ENCODE results near the gene THUMPD3.

Gene THUMPD3, protein sequence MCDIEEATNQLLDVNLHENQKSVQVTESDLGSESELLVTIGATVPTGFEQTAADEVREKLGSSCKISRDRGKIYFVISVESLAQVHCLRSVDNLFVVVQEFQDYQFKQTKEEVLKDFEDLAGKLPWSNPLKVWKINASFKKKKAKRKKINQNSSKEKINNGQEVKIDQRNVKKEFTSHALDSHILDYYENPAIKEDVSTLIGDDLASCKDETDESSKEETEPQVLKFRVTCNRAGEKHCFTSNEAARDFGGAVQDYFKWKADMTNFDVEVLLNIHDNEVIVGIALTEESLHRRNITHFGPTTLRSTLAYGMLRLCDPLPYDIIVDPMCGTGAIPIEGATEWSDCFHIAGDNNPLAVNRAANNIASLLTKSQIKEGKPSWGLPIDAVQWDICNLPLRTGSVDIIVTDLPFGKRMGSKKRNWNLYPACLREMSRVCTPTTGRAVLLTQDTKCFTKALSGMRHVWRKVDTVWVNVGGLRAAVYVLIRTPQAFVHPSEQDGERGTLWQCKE

DNA sequence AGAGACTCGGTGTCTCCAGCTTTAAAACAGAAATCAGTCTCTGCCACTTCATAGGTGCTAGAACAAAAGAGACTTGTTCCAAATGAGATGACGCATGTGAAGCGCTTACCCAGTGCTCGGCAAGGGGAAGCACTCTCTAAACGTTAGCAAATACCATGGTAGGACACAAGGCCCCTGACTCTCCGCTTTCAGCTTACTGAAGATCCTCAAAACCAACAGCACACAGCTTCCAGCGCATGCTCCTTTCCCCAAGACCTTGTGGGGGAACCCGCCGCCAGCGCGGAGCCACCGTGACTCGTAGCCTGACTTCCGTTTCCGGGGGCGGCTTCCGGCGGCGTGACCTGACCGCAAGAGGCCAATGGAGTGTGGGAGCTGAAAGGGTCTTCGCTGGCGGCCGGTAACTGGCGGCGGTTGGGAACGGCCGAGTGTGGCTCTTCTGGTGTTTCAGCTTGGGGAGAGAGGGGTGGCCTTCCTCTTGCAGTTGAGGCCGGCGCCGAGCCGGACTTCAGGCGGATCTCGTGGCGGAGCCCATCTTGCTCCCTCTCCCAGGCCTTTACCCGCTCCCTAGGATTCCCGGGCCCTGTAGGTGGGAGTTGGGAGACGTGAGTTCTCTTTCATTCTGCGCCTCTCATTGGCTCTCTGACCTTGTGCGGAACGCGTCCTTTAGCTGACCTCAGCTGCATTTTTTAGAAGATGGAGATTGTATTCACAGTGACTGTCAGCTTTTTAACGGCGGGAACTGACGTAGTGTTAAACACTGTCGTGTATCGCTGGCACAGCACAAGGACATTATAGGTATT is at the start of gene THUMPD3:
TSS of gene THUMPD3 (plus strand) at position 324 of the 800 bp plus-strand sequence. CDS start 2,015 bp downstream, outside the sequence.
- Histone ChIP-seq H3K9me3 (ENCODE audit: insufficient read depth, low read length) (0 out of 2 replicates have a peak, but pooled peaks cover 6% of the 10 kb centered on the region), H3K36me3 (ENCODE audit: insufficient read depth, insufficient read length, low read length) (peaks cover 52% of the 10 kb centered on the region), H3K4me3 (ENCODE audit: insufficient read length, low read depth) (peak within 1 kb of the TSS; percentile 93), H3K27me3 (ENCODE audit: insufficient read depth, insufficient read length) (no peaks in the 10 kb centered on the region), H3K9ac (ENCODE audit: insufficient read length, low read depth) (peak within 1 kb of the TSS; percentile 95), H3K4me1 (ENCODE audit: insufficient read depth, insufficient read length) (no peaks in the 10 kb centered on the region)
- DNase-seq (ENCODE audit: low read depth, low spot score): peak; percentile 93
- TF ChIP-seq YY1 (IDR thresholded peaks at IDR 0.05; ENCODE audit: insufficient read depth, insufficient read length): peak; percentile 9
- TF ChIP-seq ZNF274 (IDR thresholded peaks at IDR 0.05; ENCODE audit: low read depth, low read length): no peak

DNA sequence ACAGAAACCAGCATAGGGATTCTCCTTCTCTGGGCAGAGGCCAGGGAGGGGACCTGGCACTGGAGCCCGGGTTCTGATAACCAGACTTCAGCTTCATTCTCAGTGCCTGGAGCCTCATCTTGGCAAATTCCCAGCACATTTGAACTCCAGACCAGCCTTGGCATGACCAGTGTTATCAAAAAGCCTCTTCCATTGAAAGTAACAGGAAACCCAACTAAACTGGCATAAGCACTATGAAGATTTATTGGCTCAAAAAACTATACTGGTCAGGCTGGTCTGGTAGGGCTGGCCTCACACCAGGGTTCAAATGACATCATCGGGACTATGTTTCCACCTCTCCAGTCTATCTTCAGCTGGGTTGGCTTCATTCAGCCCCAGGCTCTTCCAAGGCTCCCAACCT is 48.1 kb upstream of the THUMPD3 start:
- no peaks in the 10 kb centered on the region for H3K9me3 ChIP-seq (ENCODE audit: insufficient read depth, low read length)
- peaks cover 9% of the 10 kb centered on the region for H3K4me1 ChIP-seq (ENCODE audit: insufficient read depth, insufficient read length)
- DNase-seq (ENCODE audit: low read depth, low spot score): no peak
- no peaks in the 10 kb centered on the region for H3K36me3 ChIP-seq (ENCODE audit: insufficient read depth, insufficient read length, low read length)
- no peaks in the 10 kb centered on the region for H3K27me3 ChIP-seq (ENCODE audit: insufficient read depth, insufficient read length)
- no peak overlapping the region for H3K4me3 ChIP-seq (ENCODE audit: insufficient read length, low read depth)
- TF ChIP-seq YY1 (IDR thresholded peaks at IDR 0.05; ENCODE audit: insufficient read depth, insufficient read length) (no peak), SUZ12 (IDR thresholded peaks at IDR 0.05; ENCODE audit: extremely low read depth, insufficient read depth, insufficient read length) (no peak), ZNF274 (IDR thresholded peaks at IDR 0.05; ENCODE audit: low read depth, low read length) (no peak)
- H3K9ac ChIP-seq (ENCODE audit: insufficient read length, low read depth): no peak overlapping the region

DNA sequence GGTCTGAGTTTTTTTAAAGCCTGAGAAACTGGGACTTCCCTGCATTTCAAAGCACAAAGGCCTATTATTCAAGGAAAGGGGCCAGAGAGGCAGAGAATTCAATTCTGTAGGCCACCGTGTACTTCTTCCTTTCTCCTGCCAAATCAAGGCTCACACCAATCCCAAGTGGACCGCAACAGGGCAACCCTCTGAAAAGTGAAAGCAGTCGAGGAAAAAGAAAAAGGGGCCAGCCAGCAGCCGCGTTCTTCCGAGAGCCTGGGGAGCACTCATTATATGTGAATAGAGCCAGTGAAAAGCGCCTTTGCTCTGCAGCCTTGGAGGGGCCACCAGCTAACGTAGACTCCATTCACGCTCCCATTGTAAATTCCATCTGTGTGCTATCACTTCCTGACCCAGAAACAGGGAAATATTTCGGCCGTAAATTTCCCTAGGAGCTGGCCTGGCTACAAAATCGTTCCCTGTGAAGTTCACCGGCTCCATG is 45.9 kb upstream of the THUMPD3 start:
- Histone ChIP-seq H3K9me3 (ENCODE audit: insufficient read depth, low read length) (no peaks in the 10 kb centered on the region), H3K9ac (ENCODE audit: insufficient read length, low read depth) (peak overlapping the region; percentile 28), H3K36me3 (ENCODE audit: insufficient read depth, insufficient read length, low read length) (no peaks in the 10 kb centered on the region), H3K4me3 (ENCODE audit: insufficient read length, low read depth) (no peak overlapping the region), H3K4me1 (ENCODE audit: insufficient read depth, insufficient read length) (peaks cover 9% of the 10 kb centered on the region), H3K27me3 (ENCODE audit: insufficient read depth, insufficient read length) (no peaks in the 10 kb centered on the region)
- peak; percentile 69 for DNase-seq (ENCODE audit: low read depth, low spot score)
- TF ChIP-seq SUZ12 (IDR thresholded peaks at IDR 0.05; ENCODE audit: extremely low read depth, insufficient read depth, insufficient read length) (no peak), ZNF274 (IDR thresholded peaks at IDR 0.05; ENCODE audit: low read depth, low read length) (no peak), YY1 (IDR thresholded peaks at IDR 0.05; ENCODE audit: insufficient read depth, insufficient read length) (no peak)

DNA sequence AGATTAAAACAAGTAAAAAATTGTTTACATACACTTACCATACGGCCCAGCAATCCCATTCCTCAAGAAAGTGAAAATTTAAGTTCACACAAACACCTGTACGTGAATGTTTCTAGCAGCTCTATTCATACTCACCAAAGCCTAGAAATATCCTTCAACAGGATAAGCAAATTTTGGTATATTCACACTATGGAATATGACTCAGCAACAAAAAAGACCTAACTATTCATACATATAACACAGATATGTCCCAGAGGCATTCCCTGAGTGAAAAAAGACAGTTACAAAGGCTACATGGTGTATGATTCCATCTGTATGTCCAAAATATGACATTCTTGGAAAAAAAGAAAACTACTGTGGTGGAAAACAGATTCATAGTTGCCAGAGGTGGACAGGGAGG is 40.1 kb upstream of the THUMPD3 start:
- Histone ChIP-seq H3K4me1 (ENCODE audit: insufficient read depth, insufficient read length) (peaks cover 4% of the 10 kb centered on the region), H3K27me3 (ENCODE audit: insufficient read depth, insufficient read length) (no peaks in the 10 kb centered on the region), H3K9ac (ENCODE audit: insufficient read length, low read depth) (no peak overlapping the region), H3K4me3 (ENCODE audit: insufficient read length, low read depth) (no peak overlapping the region), H3K36me3 (ENCODE audit: insufficient read depth, insufficient read length, low read length) (no peaks in the 10 kb centered on the region), H3K9me3 (ENCODE audit: insufficient read depth, low read length) (peaks cover 25% of the 10 kb centered on the region)
- no peak for DNase-seq (ENCODE audit: low read depth, low spot score)
- no peak for TF ChIP-seq YY1 (IDR thresholded peaks at IDR 0.05; ENCODE audit: insufficient read depth, insufficient read length)
- no peak for TF ChIP-seq SUZ12 (IDR thresholded peaks at IDR 0.05; ENCODE audit: extremely low read depth, insufficient read depth, insufficient read length)

DNA sequence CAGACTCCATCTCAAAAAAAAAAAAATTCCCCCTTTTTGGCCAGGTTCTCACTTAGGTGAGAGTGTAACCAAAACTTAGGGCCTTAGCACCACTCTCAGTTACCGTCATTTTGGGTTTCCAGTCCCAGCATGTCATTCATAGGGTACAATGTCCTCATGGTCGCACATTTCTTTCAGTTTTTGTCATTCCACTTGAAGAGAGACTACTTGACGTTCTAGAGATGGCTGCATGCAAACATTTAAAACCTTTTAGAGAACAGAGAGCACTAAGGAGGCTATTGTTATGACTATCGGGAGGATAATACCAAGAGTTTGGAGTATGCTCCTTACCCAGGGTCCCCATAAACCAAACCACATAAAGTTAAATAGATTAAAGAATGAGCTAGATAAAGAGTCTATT is 37.9 kb upstream of the THUMPD3 start:
- Histone ChIP-seq H3K9ac (ENCODE audit: insufficient read length, low read depth) (no peak overlapping the region), H3K4me1 (ENCODE audit: insufficient read depth, insufficient read length) (no peaks in the 10 kb centered on the region), H3K27me3 (ENCODE audit: insufficient read depth, insufficient read length) (no peaks in the 10 kb centered on the region), H3K4me3 (ENCODE audit: insufficient read length, low read depth) (no peak overlapping the region), H3K36me3 (ENCODE audit: insufficient read depth, insufficient read length, low read length) (no peaks in the 10 kb centered on the region), H3K9me3 (ENCODE audit: insufficient read depth, low read length) (peaks cover 46% of the 10 kb centered on the region)
- peak; percentile 13 for DNase-seq (ENCODE audit: low read depth, low spot score)
- no peak for TF ChIP-seq YY1 (IDR thresholded peaks at IDR 0.05; ENCODE audit: insufficient read depth, insufficient read length)
- no peak for TF ChIP-seq ZNF274 (IDR thresholded peaks at IDR 0.05; ENCODE audit: low read depth, low read length)
- no peak for TF ChIP-seq SUZ12 (IDR thresholded peaks at IDR 0.05; ENCODE audit: extremely low read depth, insufficient read depth, insufficient read length)

DNA sequence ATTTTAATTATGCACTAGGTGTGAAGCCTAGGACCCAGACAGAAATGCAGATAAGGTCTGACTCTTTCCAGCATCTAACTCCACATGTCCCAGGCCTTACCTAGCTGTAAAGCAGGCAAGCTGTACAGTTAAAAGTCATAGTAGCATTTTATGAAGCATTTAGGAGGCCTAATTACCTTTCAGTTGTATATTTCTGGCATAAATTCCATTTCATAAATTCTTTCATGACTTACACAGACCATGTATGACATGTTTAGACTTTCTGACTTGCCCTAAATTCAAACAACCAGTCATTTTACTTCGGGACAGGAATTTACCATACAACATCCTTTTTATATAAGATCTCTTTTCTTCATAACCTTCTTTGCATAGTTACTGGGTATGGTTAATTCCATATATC is 35.3 kb upstream of the THUMPD3 start:
- Histone ChIP-seq H3K36me3 (ENCODE audit: insufficient read depth, insufficient read length, low read length) (no peaks in the 10 kb centered on the region), H3K9ac (ENCODE audit: insufficient read length, low read depth) (no peak overlapping the region), H3K9me3 (ENCODE audit: insufficient read depth, low read length) (peaks cover 54% of the 10 kb centered on the region), H3K27me3 (ENCODE audit: insufficient read depth, insufficient read length) (no peaks in the 10 kb centered on the region), H3K4me1 (ENCODE audit: insufficient read depth, insufficient read length) (no peaks in the 10 kb centered on the region), H3K4me3 (ENCODE audit: insufficient read length, low read depth) (no peak overlapping the region)
- no peak for DNase-seq (ENCODE audit: low read depth, low spot score)
- TF ChIP-seq YY1 (IDR thresholded peaks at IDR 0.05; ENCODE audit: insufficient read depth, insufficient read length) (no peak), SUZ12 (IDR thresholded peaks at IDR 0.05; ENCODE audit: extremely low read depth, insufficient read depth, insufficient read length) (no peak), ZNF274 (IDR thresholded peaks at IDR 0.05; ENCODE audit: low read depth, low read length) (no peak)

Measured in NT2/D1 (cell line).